H1 (cell line): ENCODE data around the gene PACSIN2. TPM values are rescaled to one million over a fixed set of nuclear protein-coding genes. Genes with fewer than 3 reads are reported as not detected.

Experiments used
- CTCF ChIA-PET: fragments of 300-600 bp; sonication (Branson Sonifier 250); formaldehyde crosslinking; loops from one replicate; lab custom pipeline; 2021; ENCODE audit not compliant: partially characterized antibody; lab: Charles Lee
- POLR2A ChIA-PET: fragments of 300-600 bp; sonication (Branson Sonifier 250); formaldehyde crosslinking; loops from one replicate; lab custom pipeline; 2021; ENCODE audit warnings: inconsistent platforms; ENCODE audit not compliant: partially characterized antibody; lab: Charles Lee
- DNase-seq, 2 experiments: peaks; one replicate each; pipeline versions ENCODE4 v3.0.0 to v3.0.0-alpha.2; 2010 to 2022; ENCODE audit warnings: low spot score in 2 of 2, low read depth in 1 of 2, mixed read lengths in 1 of 2
- FAIRE-seq: peaks from 2 replicates; lab custom pipeline; 2011; peaks lifted over from hg19 to GRCh38; lab: Jason Lieb, UNC
- H2AFZ ChIP-seq: 2 replicates; pipeline ENCODE4 v1.8.1; 2012; ENCODE audit warnings: low read length, inconsistent platforms
- H2AK5ac ChIP-seq: 2 replicates; pipeline ENCODE4 v1.6.1; 2013; ENCODE audit warnings: low read depth, low read length
- H2BK120ac ChIP-seq: replicated peaks from 2 replicates; pipeline ENCODE3; 2013; ENCODE audit warnings: low read depth, low read length, inconsistent platforms
- H2BK12ac ChIP-seq: 2 replicates; pipeline ENCODE4 v1.6.1; 2013; ENCODE audit warnings: low read depth, low read length
- H2BK15ac ChIP-seq: 2 replicates; pipeline ENCODE4 v1.6.1; 2013; ENCODE audit warnings: low read length
- H2BK20ac ChIP-seq: 2 replicates; pipeline ENCODE4 v1.6.1; 2013; ENCODE audit warnings: low read length
- H2BK5ac ChIP-seq: 2 replicates; pipeline ENCODE4 v1.6.1; 2013; ENCODE audit warnings: low read depth, low read length
- H3K14ac ChIP-seq: 2 replicates; pipeline ENCODE4 v1.6.1; 2013; ENCODE audit warnings: inconsistent platforms; ENCODE audit not compliant: insufficient read length
- H3K18ac ChIP-seq: 2 replicates; pipeline ENCODE4 v1.6.1; 2013; ENCODE audit warnings: low read length; ENCODE audit errors: extremely low read depth
- H3K23ac ChIP-seq: 2 replicates; pipeline ENCODE4 v1.6.1; 2013; ENCODE audit warnings: inconsistent platforms; ENCODE audit not compliant: insufficient read length
- H3K23me2 ChIP-seq: 2 replicates; pipeline ENCODE4 v1.6.1; 2013; ENCODE audit warnings: low read depth, low read length
- H3K27ac ChIP-seq: 2 replicates; pipeline ENCODE4 v1.6.1; 2011; ENCODE audit warnings: low read depth, low read length, inconsistent platforms
- H3K27me3 ChIP-seq, 4 experiments: replicated peaks in 1 of 4; 1 replicate in 1 of 4; 2 replicates in 3 of 4; pipeline versions ENCODE4 v1.6.1 to v1.8.1; 2011 to 2013; ENCODE audit warnings: low read length in 3 of 4, mild to moderate bottlenecking in 3 of 4, inconsistent platforms in 2 of 4, mixed read lengths in 2 of 4, moderate library complexity in 1 of 4; ENCODE audit not compliant: control insufficient read depth in 3 of 4, insufficient read depth in 3 of 4; ENCODE audit errors: extremely low read depth in 1 of 4
- H3K36me3 ChIP-seq, 4 experiments: 2 replicates each; pipeline versions ENCODE4 v1.6.1 to v1.8.1; 2011 to 2013; ENCODE audit warnings: mild to moderate bottlenecking in 4 of 4, low read length in 3 of 4, moderate library complexity in 2 of 4, control low read depth in 1 of 4, inconsistent platforms in 1 of 4; ENCODE audit not compliant: insufficient read depth in 4 of 4, control insufficient read depth in 2 of 4
- H3K4ac ChIP-seq: replicated peaks from 2 replicates; pipeline ENCODE3; 2013; ENCODE audit warnings: low read length, low read depth, mixed read lengths, inconsistent platforms; ENCODE audit not compliant: insufficient read length
- H3K4me1 ChIP-seq, 4 experiments: replicated peaks in 1 of 4; 1 replicate in 1 of 4; 2 replicates in 3 of 4; pipeline versions ENCODE4 v1.6.1 to v1.8.1; 2011 to 2013; ENCODE audit warnings: low read length in 3 of 4, inconsistent platforms in 2 of 4, mixed read lengths in 1 of 4; ENCODE audit not compliant: insufficient read depth in 4 of 4, control insufficient read depth in 3 of 4
- H3K4me2 ChIP-seq, 2 experiments: 2 replicates each; pipeline versions ENCODE4 v1.6.1 to v1.8.1; 2011 to 2013; ENCODE audit warnings: low read depth in 2 of 2, low read length in 2 of 2, control low read depth in 1 of 2, inconsistent platforms in 1 of 2, mild to moderate bottlenecking in 1 of 2; ENCODE audit not compliant: insufficient read depth in 1 of 2
- H3K4me3 ChIP-seq, 4 experiments: fragments of 200-600, 300-600 bp in 1 of 4; sonication (generic), shearing (Covaris generic), sonication (Bioruptor Twin) in 1 of 4; 2 replicates each; pipeline versions ENCODE4 v1.5.1 to v1.8.1; 2011 to 2016; ENCODE audit warnings: low read length in 4 of 4, low read depth in 3 of 4, control low read depth in 2 of 4, inconsistent platforms in 2 of 4, mild to moderate bottlenecking in 2 of 4, mixed read lengths in 1 of 4, moderate library complexity in 1 of 4; ENCODE audit not compliant: insufficient read depth in 2 of 4; ENCODE audit errors: extremely low read depth in 1 of 4
- H3K56ac ChIP-seq: replicated peaks from 2 replicates; pipeline ENCODE3; 2013; ENCODE audit warnings: low read depth, mild to moderate bottlenecking, mixed read lengths, low read length, inconsistent platforms; ENCODE audit not compliant: insufficient read length
- H3K79me1 ChIP-seq: 2 replicates; pipeline ENCODE4 v1.6.1; 2013; ENCODE audit warnings: low read depth, low read length, control low read depth
- H3K79me2 ChIP-seq, 2 experiments: 2 replicates each; pipeline versions ENCODE4 v1.6.1 to v1.8.1; 2012 to 2013; ENCODE audit warnings: low read length in 2 of 2, mild to moderate bottlenecking in 2 of 2, inconsistent platforms in 1 of 2; ENCODE audit not compliant: insufficient read depth in 2 of 2, control insufficient read depth in 1 of 2
- H3K9ac ChIP-seq, 4 experiments: replicated peaks in 1 of 4; 1 replicate in 1 of 4; 2 replicates in 3 of 4; pipeline versions ENCODE4 v1.6.1 to v1.8.1; 2011 to 2013; ENCODE audit warnings: low read depth in 3 of 4, low read length in 3 of 4, control low read depth in 2 of 4, mild to moderate bottlenecking in 2 of 4, moderate library complexity in 2 of 4, inconsistent platforms in 1 of 4; ENCODE audit errors: extremely low read depth in 1 of 4
- H3K9me3 ChIP-seq, 2 experiments: 2 replicates each; pipeline versions ENCODE4 v1.6.1 to v1.8.1; 2012 to 2013; ENCODE audit warnings: mild to moderate bottlenecking in 2 of 2, moderate library complexity in 2 of 2, control low read depth in 1 of 2, inconsistent platforms in 1 of 2, low read depth in 1 of 2, low read length in 1 of 2, mixed read lengths in 1 of 2; ENCODE audit not compliant: insufficient read depth in 2 of 2
- H4K20me1 ChIP-seq, 2 experiments: replicated peaks in 1 of 2; 2 replicates each; pipeline versions ENCODE3 to v1.8.1; 2011 to 2013; ENCODE audit warnings: inconsistent platforms in 2 of 2, low read length in 2 of 2, mild to moderate bottlenecking in 1 of 2; ENCODE audit not compliant: insufficient read depth in 2 of 2, control insufficient read depth in 1 of 2
- H4K5ac ChIP-seq: 2 replicates; pipeline ENCODE4 v1.6.1; 2013; ENCODE audit warnings: low read length, low read depth, mixed read lengths, inconsistent platforms; ENCODE audit not compliant: insufficient read length
- H4K8ac ChIP-seq: 2 replicates; pipeline ENCODE4 v1.8.0; 2013; ENCODE audit warnings: mild to moderate bottlenecking, moderate library complexity, low read length, inconsistent platforms; ENCODE audit not compliant: insufficient read depth; ENCODE audit errors: extremely low read depth
- H4K91ac ChIP-seq: replicated peaks from 2 replicates; pipeline ENCODE3; 2013; ENCODE audit warnings: low read length, mixed read lengths, inconsistent platforms; ENCODE audit not compliant: insufficient read length
- EGR1 ChIP-seq: IDR thresholded peaks from 2 replicates; pipeline ENCODE4 v1.6.1; 2011; ENCODE audit warnings: low read depth, low read length, borderline replicate concordance
- TAF7 ChIP-seq: optimal IDR thresholded peaks from 2 replicates; pipeline ENCODE3; 2011; ENCODE audit warnings: low read depth, mild to moderate bottlenecking, inconsistent platforms, low read length, moderate library complexity, borderline replicate concordance
- WGBS, 2 experiments: shearing (Covaris generic) in 1 of 2; methylation state at CpG; one replicate each; pipeline versions ENCODE4 v1.1.6 to v1.1.7; 2013 to 2015; ENCODE audit warnings: low lambda C conversion rate in 2 of 2, mixed read lengths in 2 of 2, inconsistent platforms in 1 of 2, low coverage in 1 of 2, missing lambda C conversion rate in 1 of 2; ENCODE audit not compliant: insufficient replicate concordance in 2 of 2, insufficient coverage in 1 of 2, insufficient read length in 1 of 2; ENCODE audit errors: extremely low coverage in 1 of 2, missing lambda C conversion rate in 1 of 2; 5-methylcytosine and 5-hydroxymethylcytosine counted together
- polyA plus RNA-seq, 7 experiments: library from polyadenylated mRNA; depleted of rRNA in 3 of 7; stranded (reverse) in 5 of 7; unstranded in 2 of 7; fragments of >200 nt in 5 of 7; fragments of 200-250 nt in 2 of 7; gene quantifications; 1 replicate in 5 of 7; 2 replicates in 1 of 7; 4 replicates in 1 of 7; pipeline versions ENCODE4 v1.2.1 to v1.2.3, GENCODE V29; 2011 to 2013; ENCODE audit warnings: missing spikeins in 2 of 7, mixed read lengths in 2 of 7
- total RNA-seq: library from RNA; stranded (reverse); fragmentation: NEBNext Ultra II Directional; extraction: Animal tissue kit (Norgen Biotek cat#: 25700); gene quantifications from 2 replicates; pipeline ENCODE4 v1.2.1, GENCODE V29; 2021

PACSIN2 gene
- total and polyA plus RNA-seq, 2 of the 8 experiments (the other 6 are each of a cell fraction or from before 2014, with no cell fraction given), result 44.8 to 64.2 TPM

- Histone ChIP-seq H3K4ac (no peak overlapping the region), H2BK120ac (no peak overlapping the region), H3K79me1 (no peaks in the 10 kb centered on the region), H2BK20ac (no peak overlapping the region), H2BK12ac (no peak overlapping the region), H3K56ac (no peak overlapping the region), H2AK5ac (no peak overlapping the region), H3K23ac (no peak overlapping the region), H3K79me2 (no peaks in the 10 kb centered on the region), H4K5ac (no peak overlapping the region), H3K4me1 (no peaks in the 10 kb centered on the region), H2AFZ (no peak overlapping the region), H4K8ac (no peak overlapping the region), H3K4me2 (no peak overlapping the region), H3K36me3 (0 out of 8 replicates have a peak, but pooled peaks cover 0 to 3% (median 0%) of the 10 kb centered on the region in 4 experiments), H3K9ac (no peak overlapping the region), H2BK5ac (no peak overlapping the region), H3K23me2 (no peaks in the 10 kb centered on the region), H3K4me3 (no peak overlapping the region), H3K18ac (no peak overlapping the region), H2BK15ac (no peak overlapping the region), H3K27ac (no peak overlapping the region), H3K14ac (no peak overlapping the region), H4K91ac (no peak overlapping the region), H4K20me1 (no peaks in the 10 kb centered on the region), H3K27me3 (no peaks in the 10 kb centered on the region), H3K9me3 (no peaks in the 10 kb centered on the region)
- CTCF ChIA-PET, result interaction anchor here (0.7 to 3.4 kb wide), 2 partner anchors 16 to 224 kb away, joined by 3 to 15 read pairs; no protein-coding TSS in a partner anchor
- FAIRE-seq (no peak), DNase-seq (no peak)
- TF ChIP-seq EGR1, result no peak
- no peak for TF ChIP-seq TAF7
- POLR2A ChIA-PET, result no interaction called here
- 93% methylated on average over 5 of the region's 5 CpGs; no CpG with 5 or more reads in 1 of the 2 experiments for WGBS, 2 experiments
Measured at GRCh38 chr22:42836026-42836425, 178.9 kb downstream of the PACSIN2 start.
